HK-2 (cell line): Measurements from ENCODE around the gene DNAJB8.

Experiments
- DNase-seq: peaks from one replicate; pipeline ENCODE4 v3.0.0-alpha.2; 2018; ENCODE audit not compliant: unreplicated experiment

The DNAJB8 gene

GRCh38 chr3:128426128-128426921, 40.4 kb downstream of the DNAJB8 start:
- peak; percentile 54 for DNase-seq

GRCh38 chr3:128425846-128426127, 40.9 kb downstream of the DNAJB8 start:
- no peak for DNase-seq

- no peak for DNase-seq
These were observed 41.4 kb downstream of the DNAJB8 start for GRCh38 chr3:128425142-128425845.

GRCh38 chr3:128424508-128425069, 42.1 kb downstream of the DNAJB8 start:
- no peak for DNase-seq

GRCh38 chr3:128423525-128424147, 43.1 kb downstream of the DNAJB8 start:
- no peak for DNase-seq

GRCh38 chr3:128422762-128423524, 43.7 kb downstream of the DNAJB8 start:
- DNase-seq = no peak

- no peak for DNase-seq
These were observed 44.7 kb downstream of the DNAJB8 start for GRCh38 chr3:128421966-128422365.

- DNase-seq = no peak
These were observed 45.3 kb downstream of the DNAJB8 start for GRCh38 chr3:128421439-128421836.

- no peak for DNase-seq
These were observed 45.8 kb downstream of the DNAJB8 start for GRCh38 chr3:128420720-128421438.

- no peak for DNase-seq
These were observed 46.4 kb downstream of the DNAJB8 start for GRCh38 chr3:128420289-128420688.

GRCh38 chr3:128419311-128419710, 47.4 kb downstream of the DNAJB8 start:
- DNase-seq = no peak

GRCh38 chr3:128418900-128419299, 47.8 kb downstream of the DNAJB8 start:
- DNase-seq = no peak

GRCh38 chr3:128416578-128417211, 50.0 kb downstream of the DNAJB8 start:
- DNase-seq = peak; percentile 87

- DNase-seq = no peak
These were observed 50.7 kb downstream of the DNAJB8 start for GRCh38 chr3:128415773-128416577.

- no peak for DNase-seq
These were observed 51.4 kb downstream of the DNAJB8 start for GRCh38 chr3:128415200-128415772.

GRCh38 chr3:128413413-128414205, 53.1 kb downstream of the DNAJB8 start:
- no peak for DNase-seq

GRCh38 chr3:128413003-128413370, 53.7 kb downstream of the DNAJB8 start:
- DNase-seq = no peak
